ENCODE results near the gene CDC40.

GRCh38 chr6:110246900-110247546 lies 66.8 kb downstream of the CDC40 start:
- TF ChIP-seq CTCF (IDR thresholded peaks at IDR 0.05) (no peak), MEF2A (IDR thresholded peaks at IDR 0.05; ENCODE audit: borderline replicate concordance, low read depth) (no peak), JUND (IDR thresholded peaks at IDR 0.05) (no peak), REST (IDR thresholded peaks at IDR 0.05; ENCODE audit: low read depth, low read length) (no peak), YY1 (IDR thresholded peaks at IDR 0.05; ENCODE audit: low read depth) (no peak), USF2 (IDR thresholded peaks at IDR 0.05; ENCODE audit: borderline replicate concordance, low read depth, low read length) (no peak), EP300 (IDR thresholded peaks at IDR 0.05; ENCODE audit: borderline replicate concordance in 1 of 2, low read depth in 1 of 2, low read length in 1 of 2) (no peak), TAF1 (IDR thresholded peaks at IDR 0.05; ENCODE audit: borderline replicate concordance, low read depth, low read length) (no peak), TCF12 (IDR thresholded peaks at IDR 0.05) (no peak)

All from SK-N-SH (cell line).